ENCODE results near the gene ZNF12. TPM values are rescaled to one million over a fixed set of nuclear protein-coding genes. Genes with fewer than 3 reads are reported as not detected.
"Not testable (repeated sequence)": the region's sequence is repeated elsewhere in the genome, so short reads cannot be mapped to it uniquely, and the experiment has no call there.

Gene ZNF12
- total RNA-seq, 6 experiments from 2014 or later = 12.7 to 15.1 (median 13.9) TPM

GRCh38 chr7:6729492-6730342 lies 23.0 kb upstream of the ZNF12 start:
- no peaks in the 10 kb centered on the region for H3K27me3 Mint-ChIP-seq (ENCODE audit: insufficient read depth)

GRCh38 chr7:6728893-6729491 lies 22.2 kb upstream of the ZNF12 start:
- peak overlapping the region; percentile 97 for H3K4me3 Mint-ChIP-seq

More at GRCh38 chr7:6729492-6730342, 23.0 kb upstream of the ZNF12 start:
- Mint-ChIP-seq H3K27ac (peak overlapping the region; percentile 95), H3K4me1 (ENCODE audit: low read depth) (peaks cover 17% of the 10 kb centered on the region), H3K4me3 (peak overlapping the region; percentile 97), H3K36me3 (ENCODE audit: low read depth) (peaks cover 23% of the 10 kb centered on the region), H3K9me3 (no peaks in the 10 kb centered on the region; the same call in 1 of the 2 replicates)
- TF ChIP-seq CTCF (IDR thresholded peaks at IDR 0.05) = peak; percentile 22; the same call in 1 of the 2 replicates
- DNase-seq = peak; percentile 81

GRCh38 chr7:6727663-6728062 lies 20.9 kb upstream of the ZNF12 start:
- no peak for DNase-seq

More at GRCh38 chr7:6728893-6729491, 22.2 kb upstream of the ZNF12 start:
- Mint-ChIP-seq H3K36me3 (ENCODE audit: low read depth) (peaks cover 18% of the 10 kb centered on the region), H3K4me1 (ENCODE audit: low read depth) (peaks cover 17% of the 10 kb centered on the region), H3K27ac (peak overlapping the region; percentile 95)
- H3K27me3 Mint-ChIP-seq (ENCODE audit: insufficient read depth); DNase-seq; H3K9me3 Mint-ChIP-seq: not testable (repeated sequence)

GRCh38 chr7:6726341-6726740 lies 19.6 kb upstream of the ZNF12 start:
- Mint-ChIP-seq H3K4me1 (ENCODE audit: low read depth) (peaks cover 17% of the 10 kb centered on the region), H3K27me3 (ENCODE audit: insufficient read depth) (peaks cover 14% of the 10 kb centered on the region)
- not testable (repeated sequence) for H3K4me3 Mint-ChIP-seq; H3K36me3 Mint-ChIP-seq (ENCODE audit: low read depth); H3K27ac Mint-ChIP-seq; DNase-seq; H3K9me3 Mint-ChIP-seq

More at GRCh38 chr7:6727663-6728062, 20.9 kb upstream of the ZNF12 start:
- peaks cover 4% of the 10 kb centered on the region; the same call in 1 of the 2 replicates for H3K27me3 Mint-ChIP-seq (ENCODE audit: insufficient read depth)
- H3K27ac Mint-ChIP-seq = no peak overlapping the region
- H3K36me3 Mint-ChIP-seq (ENCODE audit: low read depth) = peaks cover 10% of the 10 kb centered on the region
- peaks cover 17% of the 10 kb centered on the region for H3K4me1 Mint-ChIP-seq (ENCODE audit: low read depth)
- H3K4me3 Mint-ChIP-seq = no peak overlapping the region
- H3K9me3 Mint-ChIP-seq = no peaks in the 10 kb centered on the region; the same call in 1 of the 2 replicates
- no peak for TF ChIP-seq CTCF (IDR thresholded peaks at IDR 0.05)

- H3K27ac Mint-ChIP-seq = no peak overlapping the region
- no peak for DNase-seq
- H3K27me3 Mint-ChIP-seq (ENCODE audit: insufficient read depth) = peaks cover 20% of the 10 kb centered on the region
- H3K9me3 Mint-ChIP-seq = no peaks in the 10 kb centered on the region; the same call in 1 of the 2 replicates
- no peak overlapping the region for H3K4me3 Mint-ChIP-seq
- H3K36me3 Mint-ChIP-seq (ENCODE audit: low read depth) = peaks cover 5% of the 10 kb centered on the region; the same call in 1 of the 2 replicates
- no peak for TF ChIP-seq CTCF (IDR thresholded peaks at IDR 0.05)
- H3K4me1 Mint-ChIP-seq (ENCODE audit: low read depth) = peaks cover 7% of the 10 kb centered on the region
Measured at GRCh38 chr7:6725003-6725402, 18.3 kb upstream of the ZNF12 start.

GRCh38 chr7:6724351-6724750 lies 17.6 kb upstream of the ZNF12 start:
- not testable (repeated sequence) for H3K36me3 Mint-ChIP-seq (ENCODE audit: low read depth); DNase-seq; H3K9me3 Mint-ChIP-seq; H3K27ac Mint-ChIP-seq; H3K4me1 Mint-ChIP-seq (ENCODE audit: low read depth); H3K4me3 Mint-ChIP-seq
- H3K27me3 Mint-ChIP-seq (ENCODE audit: insufficient read depth) = peaks cover 23% of the 10 kb centered on the region

- Mint-ChIP-seq H3K36me3 (ENCODE audit: low read depth) (0 out of 2 replicates have a peak, but pooled peaks cover 5% of the 10 kb centered on the region), H3K4me1 (ENCODE audit: low read depth) (no peaks in the 10 kb centered on the region), H3K27ac (no peak overlapping the region), H3K27me3 (ENCODE audit: insufficient read depth) (peaks cover 32% of the 10 kb centered on the region), H3K9me3 (no peaks in the 10 kb centered on the region), H3K4me3 (no peak overlapping the region)
- peak; percentile 27 for TF ChIP-seq CTCF (IDR thresholded peaks at IDR 0.05)
- DNase-seq = no peak
Measured at GRCh38 chr7:6718124-6718523, 11.4 kb upstream of the ZNF12 start.

- H3K4me3 Mint-ChIP-seq; DNase-seq; H3K4me1 Mint-ChIP-seq (ENCODE audit: low read depth); H3K9me3 Mint-ChIP-seq; H3K27ac Mint-ChIP-seq; H3K36me3 Mint-ChIP-seq (ENCODE audit: low read depth): not testable (repeated sequence)
- peaks cover 22% of the 10 kb centered on the region for H3K27me3 Mint-ChIP-seq (ENCODE audit: insufficient read depth)
Measured at GRCh38 chr7:6715898-6716297, 9.2 kb upstream of the ZNF12 start.
